ENCODE measurements around the gene RASL10A. TPM values are rescaled to one million over a fixed set of nuclear protein-coding genes. Genes with fewer than 3 reads are reported as not detected.
A peak's percentile ranks its signal among the peaks of the same experiment; 100 is the strongest.

The RASL10A gene
- total and polyA plus RNA-seq, 9 of the 15 experiments (the other 6 are each of a cell fraction or from before 2014, with no cell fraction given), result 0.17 to 1.2 (median 0.45) TPM; not detected in 3

DNA sequence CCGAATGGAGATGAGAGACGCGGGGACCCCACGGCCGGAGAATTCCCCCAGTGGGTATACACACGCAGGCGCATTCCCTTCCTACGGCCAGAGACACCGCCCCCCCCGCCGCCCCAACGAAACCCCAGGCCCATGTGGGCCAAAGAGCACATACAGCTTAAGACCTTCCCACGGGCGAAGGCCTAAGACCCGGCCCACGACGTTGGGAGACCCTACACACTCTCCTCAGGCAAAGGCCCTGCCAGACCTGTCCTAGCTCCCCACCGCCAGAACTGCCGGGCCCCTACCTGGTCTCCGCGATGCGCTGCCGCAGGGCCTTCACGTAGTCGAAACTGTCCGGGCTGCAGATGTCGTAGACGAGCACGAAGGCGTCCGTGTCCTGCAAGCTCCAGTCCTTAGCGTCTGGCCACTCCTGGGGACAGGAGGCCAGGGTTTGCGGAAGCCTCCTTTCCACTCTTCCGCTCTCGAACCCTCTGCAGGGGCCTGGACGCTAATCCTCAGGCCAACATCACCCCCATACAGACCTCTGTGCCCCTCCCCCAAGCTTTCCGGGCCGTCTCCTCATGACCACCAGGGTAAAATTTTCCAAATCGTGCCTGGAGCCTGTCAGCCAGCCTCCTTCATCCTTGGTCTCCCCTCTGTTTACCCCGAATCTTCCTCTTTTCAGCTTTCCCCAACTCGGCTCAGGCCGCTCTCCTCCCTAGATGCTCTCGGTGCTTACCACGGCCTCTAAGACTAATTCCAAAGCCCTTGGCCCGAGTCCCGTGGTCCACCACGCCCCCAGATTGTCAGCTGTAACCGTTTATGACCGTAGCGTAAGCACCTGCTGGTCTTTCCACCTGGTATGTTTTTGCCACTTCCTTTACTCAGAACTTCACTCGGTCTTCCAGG is 1.7 kb downstream of the RASL10A start:
- no peaks in the 10 kb centered on the region for H3K27me3 ChIP-seq (ENCODE audit: control insufficient read depth in 2 of 2, insufficient read depth in 2 of 2, low read length in 2 of 2)
- H3K4me1 ChIP-seq (replicated peaks in 1 of 2; ENCODE audit: control insufficient read depth in 2 of 2, insufficient read depth in 2 of 2, low read length in 2 of 2), result peaks cover 11 to 61% of the 10 kb centered on the region in 2 experiments; a peak in 4 of 5 replicates
- no peak overlapping the region for H2AFZ ChIP-seq (ENCODE audit: low read depth, low read length)
- TF ChIP-seq ZBTB33 (CRISPR knock-in tag; IDR thresholded peaks at IDR 0.05), result 0 out of 2 replicates have a peak, but pooled peaks have one; percentile 9
- no peak for TF ChIP-seq GABPA (tag; conservative IDR thresholded peaks at IDR 0.05; ENCODE audit: low read depth)
- TF ChIP-seq EP400 (IDR thresholded peaks at IDR 0.05), result no peak
- peak; percentile 53 for TF ChIP-seq POLR2G (IDR thresholded peaks at IDR 0.05; ENCODE audit: low read depth, low read length)
- TF ChIP-seq SRF (CRISPR knock-in tag; IDR thresholded peaks at IDR 0.05), result no peak
- TF ChIP-seq ZBED1 (IDR thresholded peaks at IDR 0.05), result no peak
- TF ChIP-seq, protein P1, sequence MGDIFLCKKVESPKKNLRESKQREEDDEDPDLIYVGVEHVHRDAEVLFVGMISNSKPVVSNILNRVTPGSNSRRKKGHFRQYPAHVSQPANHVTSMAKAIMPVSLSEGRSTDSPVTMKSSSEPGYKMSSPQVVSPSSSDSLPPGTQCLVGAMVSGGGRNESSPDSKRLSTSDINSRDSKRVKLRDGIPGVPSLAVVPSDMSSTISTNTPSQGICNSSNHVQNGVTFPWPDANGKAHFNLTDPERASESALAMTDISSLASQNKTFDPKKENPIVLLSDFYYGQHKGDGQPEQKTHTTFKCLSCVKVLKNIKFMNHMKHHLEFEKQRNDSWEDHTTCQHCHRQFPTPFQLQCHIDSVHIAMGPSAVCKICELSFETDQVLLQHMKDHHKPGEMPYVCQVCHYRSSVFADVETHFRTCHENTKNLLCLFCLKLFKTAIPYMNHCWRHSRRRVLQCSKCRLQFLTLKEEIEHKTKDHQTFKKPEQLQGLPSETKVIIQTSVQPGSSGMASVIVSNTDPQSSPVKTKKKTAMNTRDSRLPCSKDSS (IDR thresholded peaks at IDR 0.05; ENCODE audit: low read depth, partially characterized antibody), result no peak
- no peak for TF ChIP-seq TRIM25 (IDR thresholded peaks at IDR 0.05; ENCODE audit: borderline replicate concordance)
- TF ChIP-seq EHMT2 (IDR thresholded peaks at IDR 0.05), result no peak
- no peak for TF ChIP-seq NONO (IDR thresholded peaks at IDR 0.05; ENCODE audit: low read depth in 2 of 2, low read length in 1 of 2)
- POLR2A ChIA-PET, result no interaction called here
- in situ Hi-C loops (cut with MboI) (no loop called here), intact Hi-C loops (cut with micrococcal nuclease) (no loop called here)
- no TSS peak for BruUV-seq (replicated peaks)
- no peak overlapping the region for H3K9ac ChIP-seq (ENCODE audit: insufficient read depth in 1 of 2, low read depth in 2 of 2, low read length in 2 of 2)
- H3K27ac ChIP-seq (ENCODE audit: extremely low read depth, low read depth, low read length), result no peak overlapping the region
- no peak overlapping the region for H3K4me2 ChIP-seq (ENCODE audit: insufficient read depth, low read length)
- no peaks in the 10 kb centered on the region for H3K9me1 ChIP-seq (ENCODE audit: control insufficient read depth, insufficient read depth, low read length)
- ATAC-seq (no peak), DNase-seq (ENCODE audit: extremely low read depth in 1 of 4, low spot score in 3 of 4) (no peak), FAIRE-seq (no peak)
- CTCF ChIA-PET (ENCODE audit: low intra/inter-chr PET ratio), result no interaction called here
- no peak overlapping the region for H3K4me3 ChIP-seq
- H4K20me1 ChIP-seq (replicated peaks; ENCODE audit: control insufficient read depth, insufficient read depth, low read length), result no peaks in the 10 kb centered on the region
- no peaks in the 10 kb centered on the region for H3K9me3 ChIP-seq (replicated peaks; ENCODE audit: control insufficient read depth, insufficient read depth, low read depth, low read length)
- peaks cover 1% of the 10 kb centered on the region; the same call in 1 of the 3 replicates for H3K79me2 ChIP-seq (ENCODE audit: control insufficient read depth, insufficient read depth, low read length)
- 69% methylated on average over 31 of the region's 51 CpGs for WGBS (ENCODE audit: insufficient coverage, low coverage, missing lambda C conversion rate)
- peaks cover 6% of the 10 kb centered on the region; the same call in 1 of the 3 replicates for H3K36me3 ChIP-seq (ENCODE audit: control insufficient read depth, insufficient read depth, low read length)

All from K562 (cell line).